ENCODE results near the gene COQ8A.

GRCh38 chr1:226958300-226958699, 18.2 kb downstream of the COQ8A start:
- no peak for TF ChIP-seq CTCF (conservative IDR thresholded peaks at IDR 0.05; ENCODE audit: low read depth in 2 of 2)
- no peak for TF ChIP-seq EZH2 (IDR thresholded peaks at IDR 0.05; ENCODE audit: low read depth, unreplicated experiment)
- no peak for TF ChIP-seq ZNF331 (CRISPR knock-in tag; IDR thresholded peaks at IDR 0.05; ENCODE audit: low read depth)
